Natural killer cell treated with Interleukin-12 subunit alpha and Interleukin-12 subunit beta and Interleukin-15 and Interleukin-18, amount 100 ng/mL, for 72 hours (primary cell): ENCODE results near the gene ACOT12. TPM values are rescaled to one million over a fixed set of nuclear protein-coding genes. Genes with fewer than 3 reads are reported as not detected.
A peak's percentile ranks its signal among the peaks of the same experiment; 100 is the strongest.

ENCODE experiments used
- ATAC-seq, 2 donors: fragments of 150-1000 bp; cut with Tn5 transposase in 1 of 2; sonication (Bioruptor Pico), chemical (Tn5 transposase) in 1 of 2; 2 replicates each; pipeline ENCODE4 v1.10.0; 2021
- DNase-seq: peaks from one replicate; pipeline ENCODE4 v3.0.0; 2022; ENCODE audit warnings: low spot score
- H3K27ac Mint-ChIP-seq, 2 donors: 1 replicate in 1 of 2; 2 replicates in 1 of 2; pipeline ENCODE4 v1.8.0; 2022; ENCODE audit warnings: mixed read lengths in 2 of 2, mild to moderate bottlenecking in 1 of 2, moderate library complexity in 1 of 2
- H3K27me3 Mint-ChIP-seq, 2 donors: 1 replicate in 1 of 2; 2 replicates in 1 of 2; pipeline ENCODE4 v1.8.0; 2022; ENCODE audit warnings: mixed read lengths in 2 of 2
- H3K36me3 Mint-ChIP-seq: one replicate; pipeline ENCODE4 v1.8.0; 2022; ENCODE audit warnings: mixed read lengths
- H3K4me1 Mint-ChIP-seq, 2 donors: 1 replicate in 1 of 2; 2 replicates in 1 of 2; pipeline ENCODE4 v1.8.0; 2022; ENCODE audit warnings: low read depth in 2 of 2, mixed read lengths in 2 of 2, mild to moderate bottlenecking in 1 of 2
- H3K4me3 Mint-ChIP-seq: one replicate; pipeline ENCODE4 v1.8.0; 2022; ENCODE audit warnings: mixed read lengths
- H3K9me3 Mint-ChIP-seq: 2 replicates; pipeline ENCODE4 v1.8.0; 2022; ENCODE audit warnings: mixed read lengths
- total RNA-seq, 2 donors: library from RNA; stranded (reverse); gene quantifications; one replicate each; pipeline ENCODE4 v1.2.3, GENCODE V29; 2022

ACOT12 gene
- not detected for total RNA-seq

DNA sequence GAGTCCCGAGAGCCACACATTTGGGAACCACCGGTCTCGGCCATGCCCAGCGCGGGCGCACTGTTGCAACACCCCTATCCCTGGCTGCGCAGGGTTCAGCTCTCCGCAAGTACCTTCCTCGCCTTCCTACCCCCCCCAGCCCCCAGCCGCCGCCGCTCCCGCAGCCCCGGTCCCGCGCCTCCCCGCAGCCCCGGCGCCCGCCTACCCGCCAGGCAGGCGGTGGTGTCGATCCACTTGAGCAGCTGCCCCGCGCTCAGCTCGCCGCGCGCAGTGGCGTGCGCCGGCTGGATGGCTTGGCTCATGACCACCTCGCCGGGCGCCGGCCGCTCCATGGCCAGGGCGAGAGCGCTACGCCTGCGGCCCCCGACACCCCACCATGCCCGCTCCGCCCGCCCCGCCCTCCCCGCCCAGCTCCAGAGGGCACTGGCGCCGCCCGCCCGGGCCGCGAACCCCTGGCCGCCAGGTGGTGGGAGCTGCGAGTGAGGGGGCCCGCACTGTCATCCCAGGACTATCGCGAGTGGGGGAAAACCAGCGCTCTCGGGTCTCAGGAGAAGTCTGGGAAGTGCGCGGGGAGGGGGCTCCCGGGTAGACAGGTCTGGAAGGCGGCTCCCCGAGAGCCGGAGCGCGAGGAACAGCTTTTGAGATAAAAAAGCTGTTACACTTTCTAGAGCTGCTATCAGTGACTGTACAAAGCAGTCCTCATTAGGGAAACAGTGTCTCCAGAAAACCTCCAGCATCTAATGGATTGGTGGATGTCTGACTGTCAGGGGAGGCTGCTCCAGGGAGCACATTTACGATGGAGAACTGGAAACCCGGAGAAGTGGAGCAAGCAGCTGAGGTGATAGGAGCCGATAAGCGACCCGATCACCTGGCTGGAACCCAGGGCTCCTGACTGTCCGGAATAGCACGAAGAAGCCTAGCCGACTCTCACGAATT is at the start of gene ACOT12:
TSS of gene ACOT12 (minus strand) at position 352 of the 936 bp plus-strand sequence. CDS start at position 332, 20 bp downstream.
- ATAC-seq, result peak in 1 of 2 donors; percentile 37
- DNase-seq, result no peak
- Mint-ChIP-seq H3K4me1 (no peaks in the 10 kb centered on the region), H3K27ac (no peak within 1 kb of the TSS), H3K4me3 (no peak within 1 kb of the TSS), H3K36me3 (no peaks in the 10 kb centered on the region), H3K9me3 (no peaks in the 10 kb centered on the region), H3K27me3 (peaks cover 37 to 39% of the 10 kb centered on the region in 2 donors)

- no peaks in the 10 kb centered on the region for H3K9me3 Mint-ChIP-seq
- H3K4me3 Mint-ChIP-seq, result no peak overlapping the region
- H3K27ac Mint-ChIP-seq, result no peak overlapping the region
- no peak for ATAC-seq
- no peaks in the 10 kb centered on the region for H3K27me3 Mint-ChIP-seq
- H3K4me1 Mint-ChIP-seq, result no peaks in the 10 kb centered on the region
- H3K36me3 Mint-ChIP-seq, result no peaks in the 10 kb centered on the region
- DNase-seq, result no peak
These were observed 41.1 kb upstream of the ACOT12 start for GRCh38 chr5:81435023-81435422.

- no peak overlapping the region for H3K4me3 Mint-ChIP-seq
These were observed 36.1 kb upstream of the ACOT12 start for GRCh38 chr5:81429985-81430384.

GRCh38 chr5:81429363-81429762 is 35.4 kb upstream of the ACOT12 start:
- H3K9me3 Mint-ChIP-seq, result no peaks in the 10 kb centered on the region
- DNase-seq, result no peak
- no peaks in the 10 kb centered on the region for H3K4me1 Mint-ChIP-seq
- ATAC-seq, result no peak
- H3K27me3 Mint-ChIP-seq, result no peaks in the 10 kb centered on the region
- no peak overlapping the region for H3K4me3 Mint-ChIP-seq
- no peak overlapping the region for H3K27ac Mint-ChIP-seq
- no peaks in the 10 kb centered on the region for H3K36me3 Mint-ChIP-seq

More at GRCh38 chr5:81429985-81430384, 36.1 kb upstream of the ACOT12 start:
- Mint-ChIP-seq H3K4me1 (no peaks in the 10 kb centered on the region), H3K9me3 (no peaks in the 10 kb centered on the region), H3K36me3 (no peaks in the 10 kb centered on the region), H3K27me3 (no peaks in the 10 kb centered on the region), H3K27ac (no peak overlapping the region)
- ATAC-seq, result no peak
- no peak for DNase-seq

- ATAC-seq (no peak), DNase-seq (no peak)
- Mint-ChIP-seq H3K27me3 (no peaks in the 10 kb centered on the region), H3K4me3 (no peak overlapping the region), H3K9me3 (no peaks in the 10 kb centered on the region), H3K4me1 (no peaks in the 10 kb centered on the region), H3K36me3 (no peaks in the 10 kb centered on the region), H3K27ac (no peak overlapping the region)
These were observed 34.9 kb upstream of the ACOT12 start for GRCh38 chr5:81428861-81429260.

- H3K36me3 Mint-ChIP-seq, result no peaks in the 10 kb centered on the region
- no peaks in the 10 kb centered on the region for H3K27me3 Mint-ChIP-seq
- no peaks in the 10 kb centered on the region for H3K4me1 Mint-ChIP-seq
- no peak for DNase-seq
- ATAC-seq, result no peak
- no peak overlapping the region for H3K4me3 Mint-ChIP-seq
- no peak overlapping the region for H3K27ac Mint-ChIP-seq
- no peaks in the 10 kb centered on the region for H3K9me3 Mint-ChIP-seq
These were observed 34.5 kb upstream of the ACOT12 start for GRCh38 chr5:81428446-81428845.

GRCh38 chr5:81427566-81427965 is 33.6 kb upstream of the ACOT12 start:
- Mint-ChIP-seq H3K27ac (no peak overlapping the region), H3K4me3 (no peak overlapping the region), H3K4me1 (no peaks in the 10 kb centered on the region), H3K36me3 (no peaks in the 10 kb centered on the region), H3K9me3 (no peaks in the 10 kb centered on the region), H3K27me3 (no peaks in the 10 kb centered on the region)
- no peak for DNase-seq
- ATAC-seq, result no peak

GRCh38 chr5:81426359-81427030 is 32.6 kb upstream of the ACOT12 start:
- no peak overlapping the region for H3K27ac Mint-ChIP-seq

DNA sequence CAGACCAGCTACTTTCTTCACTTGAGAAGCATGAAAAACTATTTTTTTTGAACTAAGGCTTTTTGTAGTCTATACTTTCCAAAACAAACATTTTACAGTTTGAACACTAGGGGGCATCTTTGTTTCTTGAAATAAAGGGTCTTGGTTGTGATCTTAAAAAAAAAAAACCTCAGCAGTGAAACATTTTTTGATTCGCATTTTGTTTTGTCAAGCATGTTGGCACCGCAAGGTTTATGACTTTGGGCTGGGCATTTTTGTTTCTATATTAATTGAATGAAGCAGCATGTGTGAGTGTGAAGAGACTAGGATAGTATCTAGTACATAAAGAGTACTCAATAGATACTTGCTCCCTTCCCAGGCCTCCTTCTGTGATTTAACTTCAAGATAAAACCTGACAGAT is 31.6 kb upstream of the ACOT12 start:
- peaks cover 2 to 4% of the 10 kb centered on the region in 2 donors for H3K4me1 Mint-ChIP-seq
- H3K36me3 Mint-ChIP-seq, result no peaks in the 10 kb centered on the region
- H3K27ac Mint-ChIP-seq, result no peak overlapping the region
- no peaks in the 10 kb centered on the region for H3K27me3 Mint-ChIP-seq
- ATAC-seq (no peak), DNase-seq (no peak)
- H3K9me3 Mint-ChIP-seq, result no peaks in the 10 kb centered on the region
- no peak overlapping the region for H3K4me3 Mint-ChIP-seq

More at GRCh38 chr5:81426359-81427030, 32.6 kb upstream of the ACOT12 start:
- Mint-ChIP-seq H3K4me3 (no peak overlapping the region), H3K4me1 (no peaks in the 10 kb centered on the region), H3K9me3 (no peaks in the 10 kb centered on the region), H3K36me3 (no peaks in the 10 kb centered on the region), H3K27me3 (no peaks in the 10 kb centered on the region)
- DNase-seq (no peak), ATAC-seq (no peak)

GRCh38 chr5:81424728-81425127 is 30.8 kb upstream of the ACOT12 start:
- no peaks in the 10 kb centered on the region for H3K9me3 Mint-ChIP-seq
- H3K4me3 Mint-ChIP-seq, result no peak overlapping the region
- DNase-seq, result no peak
- H3K36me3 Mint-ChIP-seq, result no peaks in the 10 kb centered on the region
- peaks cover 7 to 12% of the 10 kb centered on the region in 2 donors for H3K4me1 Mint-ChIP-seq
- no peaks in the 10 kb centered on the region for H3K27me3 Mint-ChIP-seq
- no peak overlapping the region for H3K27ac Mint-ChIP-seq
- ATAC-seq, result no peak

DNA sequence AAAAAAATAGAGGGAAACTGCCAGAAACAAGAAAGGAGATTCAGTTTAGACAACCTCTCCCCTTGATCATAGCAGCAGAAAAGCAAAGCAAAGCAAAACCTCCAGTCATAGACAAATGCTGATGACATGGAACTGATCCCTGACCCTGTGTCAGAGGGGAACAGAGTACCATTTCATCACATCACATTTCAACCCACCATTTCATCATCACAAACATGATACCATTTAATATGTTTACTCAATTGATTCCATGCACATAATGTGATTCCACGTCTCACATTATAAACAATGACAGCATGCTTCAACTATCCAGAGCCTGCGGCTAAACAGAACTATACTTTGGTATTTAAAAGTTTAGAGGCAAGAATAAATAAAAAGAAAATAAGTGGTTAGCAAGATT is 28.7 kb upstream of the ACOT12 start:
- no peak for DNase-seq
- no peaks in the 10 kb centered on the region for H3K9me3 Mint-ChIP-seq
- peak overlapping the region in 1 of 2 donors; percentile 12 for H3K27ac Mint-ChIP-seq
- no peaks in the 10 kb centered on the region for H3K27me3 Mint-ChIP-seq
- H3K4me1 Mint-ChIP-seq, result peaks cover 7 to 17% of the 10 kb centered on the region in 2 donors
- no peak for ATAC-seq
- no peak overlapping the region for H3K4me3 Mint-ChIP-seq
- H3K36me3 Mint-ChIP-seq, result no peaks in the 10 kb centered on the region

DNA sequence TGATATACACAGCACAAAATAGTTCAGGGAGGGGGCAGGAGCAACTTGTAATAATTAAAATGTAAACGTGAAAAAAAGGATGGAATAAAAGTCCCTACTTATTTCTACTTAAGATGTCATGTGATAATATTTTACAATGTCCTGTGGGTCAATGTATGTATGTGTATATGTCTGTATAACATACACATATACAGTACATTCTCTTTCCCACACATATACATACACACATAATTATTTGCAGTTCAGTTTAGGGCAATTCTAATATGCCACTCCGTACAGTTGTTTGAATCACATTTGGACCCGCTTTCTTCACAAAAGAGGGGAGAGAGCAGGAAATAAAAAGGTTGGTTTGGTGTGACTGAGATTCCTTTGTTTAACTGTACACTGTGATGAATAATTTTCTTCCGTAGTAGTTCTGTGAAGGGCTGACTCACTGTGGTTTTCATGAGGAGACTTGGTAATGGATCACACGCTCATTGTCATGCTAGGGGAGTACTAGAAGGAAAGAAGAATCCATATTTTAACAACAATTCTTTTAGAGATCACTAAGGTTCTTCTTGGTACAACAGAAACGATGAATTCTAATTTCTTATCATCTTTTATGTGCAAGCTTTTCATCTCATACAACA is 26.2 kb upstream of the ACOT12 start:
- peak; percentile 90 to 98 for ATAC-seq
- H3K36me3 Mint-ChIP-seq, result no peaks in the 10 kb centered on the region
- H3K4me3 Mint-ChIP-seq, result peak overlapping the region; percentile 18
- DNase-seq, result no peak
- peaks cover 7 to 17% of the 10 kb centered on the region in 2 donors for H3K4me1 Mint-ChIP-seq
- peak overlapping the region; percentile 44 to 65 for H3K27ac Mint-ChIP-seq
- no peaks in the 10 kb centered on the region for H3K27me3 Mint-ChIP-seq
- H3K9me3 Mint-ChIP-seq, result no peaks in the 10 kb centered on the region

- DNase-seq (no peak), ATAC-seq (no peak)
- Mint-ChIP-seq H3K27ac (peak overlapping the region in 1 of 2 donors; percentile 65), H3K4me3 (no peak overlapping the region), H3K4me1 (peaks cover 7 to 17% of the 10 kb centered on the region in 2 donors), H3K36me3 (no peaks in the 10 kb centered on the region), H3K27me3 (no peaks in the 10 kb centered on the region), H3K9me3 (no peaks in the 10 kb centered on the region)
These were observed 24.7 kb upstream of the ACOT12 start for GRCh38 chr5:81418606-81419005.

DNA sequence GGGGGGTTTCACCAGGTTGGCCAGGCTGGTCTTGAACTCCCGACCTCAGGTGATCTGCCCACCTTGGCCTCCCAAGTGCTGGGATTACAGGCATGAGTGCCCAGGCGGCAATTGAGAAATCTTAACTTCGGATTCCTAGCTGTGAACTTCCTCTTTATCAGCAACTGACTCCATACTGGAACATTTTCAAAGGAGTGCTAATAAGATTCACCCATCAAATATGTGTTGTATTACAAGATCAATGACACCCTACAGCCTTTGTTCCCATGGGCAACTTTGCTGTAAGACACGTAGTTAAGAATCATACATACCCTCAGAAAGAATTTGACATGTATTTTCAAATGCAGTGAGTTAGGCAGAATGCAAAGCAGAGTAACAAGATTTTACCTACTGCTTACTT is 23.1 kb upstream of the ACOT12 start:
- no peak overlapping the region for H3K27ac Mint-ChIP-seq
- H3K4me3 Mint-ChIP-seq, result no peak overlapping the region
- H3K27me3 Mint-ChIP-seq, result no peaks in the 10 kb centered on the region
- H3K9me3 Mint-ChIP-seq, result no peaks in the 10 kb centered on the region
- DNase-seq (no peak), ATAC-seq (no peak)
- H3K4me1 Mint-ChIP-seq, result peaks cover 7 to 17% of the 10 kb centered on the region in 2 donors
- H3K36me3 Mint-ChIP-seq, result no peaks in the 10 kb centered on the region
